ENCODE results near the gene BTN3A1. TPM values are rescaled to one million over a fixed set of nuclear protein-coding genes. Genes with fewer than 3 reads are reported as not detected.

Gene BTN3A1
- polyA plus RNA-seq, 1 donor from 2014 or later, result 38.2 TPM

DNA sequence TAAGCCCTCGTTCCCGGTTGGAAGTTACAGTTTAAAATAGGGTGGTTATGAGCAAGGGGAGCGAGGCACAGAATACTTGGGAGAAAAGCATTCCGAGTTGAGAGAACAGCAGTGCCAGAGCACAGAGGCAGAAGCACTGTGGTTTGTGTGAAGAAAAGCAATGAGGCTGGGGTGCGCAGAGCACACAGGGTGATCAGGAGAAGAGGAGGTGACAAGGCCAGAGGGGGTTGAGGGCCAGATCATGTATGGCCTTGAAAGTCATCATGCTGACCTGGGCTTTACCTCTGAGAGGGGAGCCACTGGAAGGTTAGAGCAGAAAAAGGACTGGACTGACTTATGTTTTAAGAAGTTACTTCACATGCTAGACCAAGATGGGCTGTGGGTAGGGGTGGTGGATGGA lies 40.5 kb upstream of the BTN3A1 start:
- H3K9ac ChIP-seq (ENCODE audit: low read length), result no peak overlapping the region
- H3K27ac ChIP-seq (ENCODE audit: low read length), result no peak overlapping the region
- no peaks in the 10 kb centered on the region for H3K9me3 ChIP-seq (ENCODE audit: low read length)
- no peaks in the 10 kb centered on the region for H4K20me1 ChIP-seq (ENCODE audit: insufficient read depth)
- H3K9me2 ChIP-seq (ENCODE audit: insufficient read depth, low read length), result no peaks in the 10 kb centered on the region
- H3F3A ChIP-seq (ENCODE audit: insufficient read depth, low read length, poor library complexity, severe bottlenecking), result no peaks in the 10 kb centered on the region
- H3K4me2 ChIP-seq (ENCODE audit: low read length), result no peak overlapping the region
- H3K4me3 ChIP-seq (ENCODE audit: low read length), result no peak overlapping the region
- TF ChIP-seq, protein P1, sequence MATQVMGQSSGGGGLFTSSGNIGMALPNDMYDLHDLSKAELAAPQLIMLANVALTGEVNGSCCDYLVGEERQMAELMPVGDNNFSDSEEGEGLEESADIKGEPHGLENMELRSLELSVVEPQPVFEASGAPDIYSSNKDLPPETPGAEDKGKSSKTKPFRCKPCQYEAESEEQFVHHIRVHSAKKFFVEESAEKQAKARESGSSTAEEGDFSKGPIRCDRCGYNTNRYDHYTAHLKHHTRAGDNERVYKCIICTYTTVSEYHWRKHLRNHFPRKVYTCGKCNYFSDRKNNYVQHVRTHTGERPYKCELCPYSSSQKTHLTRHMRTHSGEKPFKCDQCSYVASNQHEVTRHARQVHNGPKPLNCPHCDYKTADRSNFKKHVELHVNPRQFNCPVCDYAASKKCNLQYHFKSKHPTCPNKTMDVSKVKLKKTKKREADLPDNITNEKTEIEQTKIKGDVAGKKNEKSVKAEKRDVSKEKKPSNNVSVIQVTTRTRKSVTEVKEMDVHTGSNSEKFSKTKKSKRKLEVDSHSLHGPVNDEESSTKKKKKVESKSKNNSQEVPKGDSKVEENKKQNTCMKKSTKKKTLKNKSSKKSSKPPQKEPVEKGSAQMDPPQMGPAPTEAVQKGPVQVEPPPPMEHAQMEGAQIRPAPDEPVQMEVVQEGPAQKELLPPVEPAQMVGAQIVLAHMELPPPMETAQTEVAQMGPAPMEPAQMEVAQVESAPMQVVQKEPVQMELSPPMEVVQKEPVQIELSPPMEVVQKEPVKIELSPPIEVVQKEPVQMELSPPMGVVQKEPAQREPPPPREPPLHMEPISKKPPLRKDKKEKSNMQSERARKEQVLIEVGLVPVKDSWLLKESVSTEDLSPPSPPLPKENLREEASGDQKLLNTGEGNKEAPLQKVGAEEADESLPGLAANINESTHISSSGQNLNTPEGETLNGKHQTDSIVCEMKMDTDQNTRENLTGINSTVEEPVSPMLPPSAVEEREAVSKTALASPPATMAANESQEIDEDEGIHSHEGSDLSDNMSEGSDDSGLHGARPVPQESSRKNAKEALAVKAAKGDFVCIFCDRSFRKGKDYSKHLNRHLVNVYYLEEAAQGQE (IDR thresholded peaks at IDR 0.05; ENCODE audit: borderline replicate concordance), result no peak
- no peak for TF ChIP-seq RAD21 (conservative IDR thresholded peaks at IDR 0.05)
- TF ChIP-seq EP300 (conservative IDR thresholded peaks at IDR 0.05; ENCODE audit: poor library complexity, severe bottlenecking), result no peak
- no peaks in the 10 kb centered on the region for H3K27me3 ChIP-seq (ENCODE audit: insufficient read depth, low read depth, low read length)
- no peaks in the 10 kb centered on the region for H3K36me3 ChIP-seq (ENCODE audit: insufficient read depth, low read length)
- no peak overlapping the region for H2AFZ ChIP-seq (ENCODE audit: low read depth, low read length)
- no peaks in the 10 kb centered on the region for H3K79me2 ChIP-seq (replicated peaks; ENCODE audit: insufficient read depth, low read length)

DNA sequence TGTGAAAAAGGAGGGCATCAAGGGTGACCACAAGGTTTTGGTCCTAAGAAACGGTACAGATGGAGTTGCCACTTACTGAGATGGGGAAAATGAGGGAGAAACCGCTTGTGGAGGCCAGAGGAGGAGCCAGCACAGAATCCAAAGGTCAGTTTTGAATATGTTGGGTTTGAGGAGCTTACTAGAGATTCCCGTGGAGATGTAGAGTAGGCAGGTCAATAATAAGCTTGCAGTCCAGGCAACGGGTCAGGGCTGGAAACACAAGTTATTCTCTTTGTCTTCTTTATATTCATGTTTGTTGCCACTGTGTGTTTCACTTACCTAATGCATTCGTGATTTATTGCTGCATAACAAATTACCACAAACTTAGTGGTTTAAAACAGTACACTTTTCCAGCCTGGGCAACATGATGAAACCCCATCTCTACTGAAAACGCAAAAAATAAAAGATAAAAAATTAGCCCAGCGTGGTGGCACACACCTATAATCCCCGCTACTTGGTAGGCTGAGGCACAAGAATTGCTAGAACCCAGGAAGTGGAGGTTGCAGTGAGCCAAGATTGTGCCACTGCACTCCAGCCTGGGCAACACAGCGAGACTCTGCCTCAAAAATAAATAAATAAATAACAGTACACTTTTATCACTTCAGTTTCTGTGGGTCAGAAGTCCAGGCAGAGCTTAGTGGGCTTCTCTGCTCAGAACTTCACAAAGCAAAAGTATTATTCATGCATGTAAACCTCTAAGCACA lies 39.8 kb upstream of the BTN3A1 start:
- Histone ChIP-seq H3K9me3 (ENCODE audit: low read length) (no peaks in the 10 kb centered on the region), H3K4me2 (ENCODE audit: low read length) (no peak overlapping the region), H3K27ac (ENCODE audit: low read length) (no peak overlapping the region), H3K4me3 (ENCODE audit: low read length) (no peak overlapping the region), H3K36me3 (ENCODE audit: insufficient read depth, low read length) (no peaks in the 10 kb centered on the region), H3F3A (ENCODE audit: insufficient read depth, low read length, poor library complexity, severe bottlenecking) (no peaks in the 10 kb centered on the region), H3K79me2 (replicated peaks; ENCODE audit: insufficient read depth, low read length) (no peaks in the 10 kb centered on the region), H3K9ac (ENCODE audit: low read length) (no peak overlapping the region), H3K9me2 (ENCODE audit: insufficient read depth, low read length) (no peaks in the 10 kb centered on the region), H3K27me3 (ENCODE audit: insufficient read depth, low read depth, low read length) (no peaks in the 10 kb centered on the region), H2AFZ (ENCODE audit: low read depth, low read length) (no peak overlapping the region), H4K20me1 (ENCODE audit: insufficient read depth) (no peaks in the 10 kb centered on the region)
- no peak for TF ChIP-seq RAD21 (conservative IDR thresholded peaks at IDR 0.05)
- TF ChIP-seq, protein P2, sequence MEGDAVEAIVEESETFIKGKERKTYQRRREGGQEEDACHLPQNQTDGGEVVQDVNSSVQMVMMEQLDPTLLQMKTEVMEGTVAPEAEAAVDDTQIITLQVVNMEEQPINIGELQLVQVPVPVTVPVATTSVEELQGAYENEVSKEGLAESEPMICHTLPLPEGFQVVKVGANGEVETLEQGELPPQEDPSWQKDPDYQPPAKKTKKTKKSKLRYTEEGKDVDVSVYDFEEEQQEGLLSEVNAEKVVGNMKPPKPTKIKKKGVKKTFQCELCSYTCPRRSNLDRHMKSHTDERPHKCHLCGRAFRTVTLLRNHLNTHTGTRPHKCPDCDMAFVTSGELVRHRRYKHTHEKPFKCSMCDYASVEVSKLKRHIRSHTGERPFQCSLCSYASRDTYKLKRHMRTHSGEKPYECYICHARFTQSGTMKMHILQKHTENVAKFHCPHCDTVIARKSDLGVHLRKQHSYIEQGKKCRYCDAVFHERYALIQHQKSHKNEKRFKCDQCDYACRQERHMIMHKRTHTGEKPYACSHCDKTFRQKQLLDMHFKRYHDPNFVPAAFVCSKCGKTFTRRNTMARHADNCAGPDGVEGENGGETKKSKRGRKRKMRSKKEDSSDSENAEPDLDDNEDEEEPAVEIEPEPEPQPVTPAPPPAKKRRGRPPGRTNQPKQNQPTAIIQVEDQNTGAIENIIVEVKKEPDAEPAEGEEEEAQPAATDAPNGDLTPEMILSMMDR (IDR thresholded peaks at IDR 0.05; ENCODE audit: poor library complexity, severe bottlenecking), result no peak
- TF ChIP-seq SMC3 (conservative IDR thresholded peaks at IDR 0.05; ENCODE audit: poor library complexity), result no peak
- TF ChIP-seq POLR2AphosphoS5 (IDR thresholded peaks at IDR 0.05), result no peak
- no peak for TF ChIP-seq TAF1 (IDR thresholded peaks at IDR 0.05; ENCODE audit: low read depth)
- no peak for TF ChIP-seq MXI1 (conservative IDR thresholded peaks at IDR 0.05; ENCODE audit: poor library complexity, severe bottlenecking)
- TF ChIP-seq EP300 (conservative IDR thresholded peaks at IDR 0.05; ENCODE audit: poor library complexity, severe bottlenecking), result no peak
- TF ChIP-seq EZH2 (IDR thresholded peaks at IDR 0.05; ENCODE audit: borderline replicate concordance, insufficient read depth, low read length, poor library complexity, severe bottlenecking), result no peak
- TF ChIP-seq, protein P1 (IDR thresholded peaks at IDR 0.05; ENCODE audit: borderline replicate concordance), result no peak

Data from neural cell (in vitro differentiated cells).